LNCaP clone FGC (cell line): ENCODE results near the gene PRRC2C.

Experiments
- DNase-seq: peaks from one replicate; pipeline ENCODE4 v3.0.0-alpha.2; 2011; ENCODE audit warnings: low read depth
- H3K4me3 ChIP-seq: 2 replicates; pipeline ENCODE4 v1.5.1; 2011; ENCODE audit warnings: mild to moderate bottlenecking, low read depth, low read length, control low read depth
- TF ChIP-seq, protein P1 (sequence below): IDR thresholded peaks from 2 replicates; pipeline ENCODE4 v1.5.1; 2012; ENCODE audit warnings: mild to moderate bottlenecking; ENCODE audit not compliant: control insufficient read depth, insufficient read depth; ENCODE audit errors: extremely low read depth

The PRRC2C gene

DNA sequence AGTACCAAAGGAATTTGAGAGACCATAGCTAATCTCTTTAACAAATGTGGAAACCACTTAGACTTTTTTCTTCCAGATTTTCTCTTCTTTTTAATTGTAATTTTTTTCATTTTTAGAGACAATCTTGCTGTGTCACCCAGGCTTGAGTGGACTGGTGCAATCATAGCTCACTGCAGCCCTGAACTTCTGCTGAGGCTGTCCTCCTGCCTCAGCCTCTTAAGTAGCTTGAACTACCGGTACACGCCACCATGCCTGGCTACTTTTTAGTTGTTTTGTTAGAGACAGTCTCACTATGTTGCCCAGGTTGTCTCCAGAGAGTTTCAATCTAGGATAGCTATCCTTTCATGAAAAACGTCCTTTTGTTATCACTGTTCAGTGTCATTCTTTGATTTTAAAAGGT, 15.0 kb downstream of the PRRC2C start:
- DNase-seq, result no peak
- no peak overlapping the region for H3K4me3 ChIP-seq
- TF ChIP-seq, protein P1, sequence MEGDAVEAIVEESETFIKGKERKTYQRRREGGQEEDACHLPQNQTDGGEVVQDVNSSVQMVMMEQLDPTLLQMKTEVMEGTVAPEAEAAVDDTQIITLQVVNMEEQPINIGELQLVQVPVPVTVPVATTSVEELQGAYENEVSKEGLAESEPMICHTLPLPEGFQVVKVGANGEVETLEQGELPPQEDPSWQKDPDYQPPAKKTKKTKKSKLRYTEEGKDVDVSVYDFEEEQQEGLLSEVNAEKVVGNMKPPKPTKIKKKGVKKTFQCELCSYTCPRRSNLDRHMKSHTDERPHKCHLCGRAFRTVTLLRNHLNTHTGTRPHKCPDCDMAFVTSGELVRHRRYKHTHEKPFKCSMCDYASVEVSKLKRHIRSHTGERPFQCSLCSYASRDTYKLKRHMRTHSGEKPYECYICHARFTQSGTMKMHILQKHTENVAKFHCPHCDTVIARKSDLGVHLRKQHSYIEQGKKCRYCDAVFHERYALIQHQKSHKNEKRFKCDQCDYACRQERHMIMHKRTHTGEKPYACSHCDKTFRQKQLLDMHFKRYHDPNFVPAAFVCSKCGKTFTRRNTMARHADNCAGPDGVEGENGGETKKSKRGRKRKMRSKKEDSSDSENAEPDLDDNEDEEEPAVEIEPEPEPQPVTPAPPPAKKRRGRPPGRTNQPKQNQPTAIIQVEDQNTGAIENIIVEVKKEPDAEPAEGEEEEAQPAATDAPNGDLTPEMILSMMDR, result no peak

- DNase-seq, result no peak
- H3K4me3 ChIP-seq, result no peak overlapping the region
- TF ChIP-seq, protein P1, result no peak
Measured at GRCh38 chr1:171500803-171501202, 15.5 kb downstream of the PRRC2C start.

GRCh38 chr1:171501305-171502024, 16.1 kb downstream of the PRRC2C start:
- TF ChIP-seq, protein P1, result no peak
- DNase-seq, result no peak

GRCh38 chr1:171506525-171507304, 21.4 kb downstream of the PRRC2C start:
- TF ChIP-seq, protein P1, result no peak
- no peak overlapping the region for H3K4me3 ChIP-seq
- no peak for DNase-seq

More at GRCh38 chr1:171501305-171502024, 16.1 kb downstream of the PRRC2C start:
- no peak overlapping the region for H3K4me3 ChIP-seq

GRCh38 chr1:171507435-171507834, 22.1 kb downstream of the PRRC2C start:
- no peak overlapping the region for H3K4me3 ChIP-seq
- DNase-seq, result no peak
- TF ChIP-seq, protein P1, result no peak

DNA sequence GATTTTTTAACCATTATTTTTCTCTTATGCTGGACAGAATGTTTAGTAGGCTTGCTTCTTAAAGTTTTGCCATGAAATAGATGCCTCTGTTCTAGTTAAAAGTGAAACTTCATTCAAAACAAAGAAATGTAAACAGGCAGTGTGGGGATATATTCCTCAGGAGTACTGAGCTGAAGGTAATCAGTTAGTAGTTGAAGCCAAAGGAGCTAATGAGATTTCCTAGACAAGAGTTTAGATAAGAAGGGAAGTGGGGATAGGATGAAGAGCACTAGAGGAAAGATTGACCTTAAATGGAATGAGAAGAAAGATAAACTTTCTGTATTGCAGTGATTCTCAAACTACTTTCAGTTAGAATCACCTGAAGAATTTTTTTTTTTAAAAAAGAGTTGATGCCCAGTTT, 23.9 kb downstream of the PRRC2C start:
- no peak overlapping the region for H3K4me3 ChIP-seq
- TF ChIP-seq, protein P1, result no peak

More for the DNA sequence above, 23.9 kb downstream of the PRRC2C start:
- DNase-seq, result no peak
